Muscle of leg (tissue), 11 donors: ENCODE data around the gene MACO1. TPM values are rescaled to one million over a fixed set of nuclear protein-coding genes. Genes with fewer than 3 reads are reported as not detected.
"Not testable (repeated sequence)": the region's sequence is repeated elsewhere in the genome, so short reads cannot be mapped to it uniquely, and the experiment has no call there.

Experiments
- DNase-seq: peaks from one replicate; pipeline ENCODE4 v3.0.0; 2013
- H3K27ac ChIP-seq: one replicate; pipeline ENCODE4 v1.5.1; 2013; ENCODE audit warnings: mild to moderate bottlenecking, low read length, control low read depth
- H3K27me3 ChIP-seq: one replicate; pipeline ENCODE4 v1.6.1; 2013; ENCODE audit warnings: low read length; ENCODE audit not compliant: control insufficient read depth, insufficient read depth
- H3K36me3 ChIP-seq: one replicate; pipeline ENCODE4 v1.6.1; 2013; ENCODE audit warnings: low read length; ENCODE audit not compliant: control insufficient read depth, insufficient read depth
- H3K4me1 ChIP-seq: one replicate; pipeline ENCODE4 v1.6.1; 2013; ENCODE audit warnings: low read length; ENCODE audit not compliant: control insufficient read depth, insufficient read depth
- H3K4me3 ChIP-seq: one replicate; pipeline ENCODE4 v1.5.1; 2013; ENCODE audit warnings: low read length, control low read depth
- H3K9me3 ChIP-seq: replicated peaks from 2 replicates; pipeline ENCODE4 v1.6.1; 2013; ENCODE audit warnings: low read depth, low read length; ENCODE audit not compliant: control insufficient read depth
- WGBS: methylation state at CpG from one replicate; pipeline ENCODE4 v1.1.5; 2013; ENCODE audit warnings: missing lambda C conversion rate; ENCODE audit not compliant: insufficient coverage; 5-methylcytosine and 5-hydroxymethylcytosine counted together
- polyA plus RNA-seq, 8 donors: library from polyadenylated mRNA; unstranded; fragments of 120-200 nt; gene quantifications; one replicate each; pipeline versions ENCODE4 v1.2.1 to v1.2.3, GENCODE V29; 2013; ENCODE audit warnings: inconsistent platforms in 1 of 8, low replicate concordance in 1 of 8; ENCODE audit not compliant: insufficient read length in 8 of 8, insufficient read depth in 1 of 8
- total RNA-seq: library from RNA; stranded (reverse); fragments of 120-200 nt; gene quantifications from one replicate; pipeline ENCODE4 v1.2.4, GENCODE V29; 2013

The MACO1 gene
- total and polyA plus RNA-seq, 9 donors = 15.6 to 19.4 (median 17.2) TPM

- H3K27ac ChIP-seq = no peak overlapping the region
Measured at GRCh38 chr1:25456502-25456901, 25.8 kb downstream of the MACO1 start.

GRCh38 chr1:25458541-25459298 lies 28.0 kb downstream of the MACO1 start:
- Histone ChIP-seq H3K36me3 (peaks cover 21% of the 10 kb centered on the region), H3K4me1 (no peaks in the 10 kb centered on the region), H3K4me3 (no peak overlapping the region), H3K27me3 (no peaks in the 10 kb centered on the region), H3K9me3 (no peaks in the 10 kb centered on the region), H3K27ac (no peak overlapping the region)
- WGBS = no CpG with 5 or more reads among the region's 7 CpGs
- peak; percentile 43 for DNase-seq

More at GRCh38 chr1:25456502-25456901, 25.8 kb downstream of the MACO1 start:
- Histone ChIP-seq H3K36me3 (peaks cover 18% of the 10 kb centered on the region), H3K27me3 (no peaks in the 10 kb centered on the region), H3K9me3 (no peaks in the 10 kb centered on the region), H3K4me1 (no peaks in the 10 kb centered on the region), H3K4me3 (no peak overlapping the region)
- WGBS = no CpG with 5 or more reads among the region's 4 CpGs
- DNase-seq = no peak

GRCh38 chr1:25460020-25460419 lies 29.3 kb downstream of the MACO1 start:
- Histone ChIP-seq H3K4me3 (no peak overlapping the region), H3K9me3 (no peaks in the 10 kb centered on the region), H3K36me3 (peaks cover 26% of the 10 kb centered on the region), H3K4me1 (no peaks in the 10 kb centered on the region), H3K27me3 (no peaks in the 10 kb centered on the region), H3K27ac (no peak overlapping the region)
- no peak for DNase-seq
- WGBS = 100% methylated on average over 1 of the region's 3 CpGs

GRCh38 chr1:25460816-25461215 lies 30.1 kb downstream of the MACO1 start:
- H3K4me1 ChIP-seq, H3K27ac ChIP-seq, H3K27me3 ChIP-seq, DNase-seq, H3K4me3 ChIP-seq, H3K9me3 ChIP-seq: not testable (repeated sequence)
- H3K36me3 ChIP-seq = peaks cover 26% of the 10 kb centered on the region
- no CpG with 5 or more reads among the region's 4 CpGs for WGBS

- Histone ChIP-seq H3K36me3 (peaks cover 24% of the 10 kb centered on the region), H3K27ac (no peak overlapping the region), H3K4me1 (no peaks in the 10 kb centered on the region), H3K4me3 (no peak overlapping the region), H3K27me3 (no peaks in the 10 kb centered on the region), H3K9me3 (no peaks in the 10 kb centered on the region)
- DNase-seq = no peak
- no CpG with 5 or more reads among the region's 2 CpGs for WGBS
Measured at GRCh38 chr1:25461849-25462248, 31.2 kb downstream of the MACO1 start.

GRCh38 chr1:25462732-25463131 lies 32.0 kb downstream of the MACO1 start:
- no CpG with 5 or more reads among the region's 5 CpGs for WGBS
- H3K4me1 ChIP-seq = no peaks in the 10 kb centered on the region

DNA sequence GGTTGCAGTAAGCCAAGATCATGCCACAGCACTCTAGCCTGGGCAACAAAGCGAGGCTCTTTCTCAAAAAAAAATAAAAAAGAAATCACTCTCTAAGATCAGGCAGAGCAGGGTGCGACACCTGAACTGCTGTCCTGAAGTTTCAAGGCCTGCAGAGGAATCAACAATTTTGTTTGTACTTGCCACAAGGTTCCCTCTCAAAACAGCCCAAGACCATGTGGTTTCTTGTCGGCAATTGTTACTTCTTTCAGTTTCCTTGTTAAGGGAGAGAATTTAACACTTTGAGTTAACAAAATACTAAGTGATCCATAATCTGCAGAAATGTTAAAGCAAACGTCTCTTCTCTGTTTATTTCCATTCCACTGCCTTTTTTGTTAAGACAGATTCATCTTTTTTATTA lies 36.5 kb downstream of the MACO1 start:
- peaks cover 9% of the 10 kb centered on the region for H3K36me3 ChIP-seq
- H3K4me3 ChIP-seq = no peak overlapping the region
- DNase-seq = no peak
- no CpG with 5 or more reads among the region's 4 CpGs for WGBS
- no peaks in the 10 kb centered on the region for H3K9me3 ChIP-seq
- no peak overlapping the region for H3K27ac ChIP-seq
- no peaks in the 10 kb centered on the region for H3K27me3 ChIP-seq
- peaks cover 3% of the 10 kb centered on the region for H3K4me1 ChIP-seq

More at GRCh38 chr1:25462732-25463131, 32.0 kb downstream of the MACO1 start:
- Histone ChIP-seq H3K27ac (no peak overlapping the region), H3K27me3 (no peaks in the 10 kb centered on the region), H3K36me3 (peaks cover 20% of the 10 kb centered on the region), H3K4me3 (no peak overlapping the region), H3K9me3 (no peaks in the 10 kb centered on the region)
- DNase-seq = peak; percentile 44

DNA sequence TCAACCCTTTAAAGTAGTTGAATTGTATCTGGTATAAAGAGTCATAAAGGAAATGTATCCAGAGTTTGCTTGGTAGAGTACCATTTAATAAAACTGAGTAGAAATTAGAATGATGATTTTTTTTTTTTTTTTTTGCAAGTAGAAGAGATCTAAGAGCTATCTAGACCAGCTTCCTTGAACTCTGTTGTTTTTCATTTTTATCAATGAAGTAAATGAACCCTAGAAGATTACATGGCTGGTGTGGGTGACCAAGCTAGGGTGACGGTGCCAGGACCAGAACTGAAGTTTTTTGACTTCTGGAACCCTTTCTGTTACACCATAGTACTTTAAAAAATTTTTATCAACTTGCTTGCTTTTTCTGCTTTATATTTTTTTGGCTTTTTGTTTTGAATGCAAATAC lies 36.9 kb downstream of the MACO1 start:
- Histone ChIP-seq H3K27ac (no peak overlapping the region), H3K36me3 (peaks cover 7% of the 10 kb centered on the region), H3K9me3 (no peaks in the 10 kb centered on the region), H3K27me3 (no peaks in the 10 kb centered on the region), H3K4me1 (peaks cover 3% of the 10 kb centered on the region), H3K4me3 (no peak overlapping the region)
- no peak for DNase-seq
- WGBS = no CpG with 5 or more reads among the region's 1 CpG

- Histone ChIP-seq H3K36me3 (peaks cover 7% of the 10 kb centered on the region), H3K27ac (no peak overlapping the region), H3K27me3 (no peaks in the 10 kb centered on the region), H3K9me3 (no peaks in the 10 kb centered on the region), H3K4me1 (peaks cover 3% of the 10 kb centered on the region), H3K4me3 (no peak overlapping the region)
- peak; percentile 29 for DNase-seq
Measured at GRCh38 chr1:25468033-25468432, 37.3 kb downstream of the MACO1 start.

- Histone ChIP-seq H3K36me3 (peaks cover 7% of the 10 kb centered on the region), H3K4me3 (no peak overlapping the region), H3K9me3 (no peaks in the 10 kb centered on the region), H3K27me3 (no peaks in the 10 kb centered on the region), H3K27ac (no peak overlapping the region), H3K4me1 (peaks cover 3% of the 10 kb centered on the region)
- no peak for DNase-seq
- WGBS = 83% methylated on average over 1 of the region's 2 CpGs
Measured at GRCh38 chr1:25469177-25469576, 38.5 kb downstream of the MACO1 start.

GRCh38 chr1:25472471-25472870 lies 41.8 kb downstream of the MACO1 start:
- Histone ChIP-seq H3K9me3 (no peaks in the 10 kb centered on the region), H3K4me3 (no peak overlapping the region), H3K27ac (no peak overlapping the region), H3K4me1 (peaks cover 3% of the 10 kb centered on the region), H3K27me3 (no peaks in the 10 kb centered on the region), H3K36me3 (peaks cover 2% of the 10 kb centered on the region)
- WGBS = 71% methylated on average over 1 of the region's 4 CpGs
- peak; percentile 54 for DNase-seq
